ENCODE measurements around the gene TLE6. TPM values are rescaled to one million over a fixed set of nuclear protein-coding genes. Genes with fewer than 3 reads are reported as not detected.

TLE6 gene
- total and polyA plus RNA-seq, 2 of the 8 experiments (the other 6 are each of a cell fraction or from before 2014, with no cell fraction given), result 2.5 to 2.9 TPM

GRCh38 chr19:2988568-2988967 is 11.2 kb downstream of the TLE6 start:
- peaks cover 3 to 21% (median 12%) of the 10 kb centered on the region in 4 experiments for H3K4me1 ChIP-seq (replicated peaks in 1 of 4; ENCODE audit: control insufficient read depth in 3 of 4, insufficient read depth in 4 of 4, low read length in 3 of 4)
- no peaks in the 10 kb centered on the region; a peak in 1 of 7 replicates for H3K27me3 ChIP-seq (replicated peaks in 1 of 4; ENCODE audit: control insufficient read depth in 3 of 4, extremely low read depth in 1 of 4, insufficient read depth in 3 of 4, low read length in 3 of 4)
- no peak overlapping the region for H2BK20ac ChIP-seq (ENCODE audit: low read length)
- no peak overlapping the region for H2AFZ ChIP-seq (ENCODE audit: low read length)
- H2AK5ac ChIP-seq (ENCODE audit: low read depth, low read length), result no peak overlapping the region
- H3K79me2 ChIP-seq (ENCODE audit: control insufficient read depth in 1 of 2, insufficient read depth in 2 of 2, low read length in 2 of 2), result no peaks in the 10 kb centered on the region
- H3K4ac ChIP-seq (replicated peaks; ENCODE audit: insufficient read length, low read depth, low read length), result no peak overlapping the region
- no peak overlapping the region for H3K9ac ChIP-seq (replicated peaks in 1 of 4; ENCODE audit: extremely low read depth in 1 of 4, low read depth in 3 of 4, low read length in 3 of 4)
- no peak overlapping the region for H3K56ac ChIP-seq (replicated peaks; ENCODE audit: insufficient read length, low read depth, low read length)
- no peak overlapping the region for H2BK15ac ChIP-seq (ENCODE audit: low read length)
- no peak overlapping the region for H3K4me2 ChIP-seq (ENCODE audit: insufficient read depth in 1 of 2, low read depth in 2 of 2, low read length in 2 of 2)
- H2BK12ac ChIP-seq (ENCODE audit: low read depth, low read length), result 0 out of 2 replicates have a peak overlapping the region, but pooled peaks have one; percentile 17
- POLR2A ChIA-PET (ENCODE audit: partially characterized antibody), result interaction anchor here (0.6 to 4.3 kb wide), 5 partner anchors 12 to 84 kb away, joined by 3 to 20 read pairs (median 4); partner anchors contain the start of gene TLE6
- H2BK5ac ChIP-seq (ENCODE audit: low read depth, low read length), result no peak overlapping the region
- H3K36me3 ChIP-seq (ENCODE audit: control insufficient read depth in 2 of 4, insufficient read depth in 4 of 4, low read length in 3 of 4), result no peaks in the 10 kb centered on the region
- H4K20me1 ChIP-seq (replicated peaks in 1 of 2; ENCODE audit: control insufficient read depth in 1 of 2, insufficient read depth in 2 of 2, low read length in 2 of 2), result no peaks in the 10 kb centered on the region
- no peak overlapping the region for H4K91ac ChIP-seq (replicated peaks; ENCODE audit: insufficient read length, low read length)
- H3K23ac ChIP-seq (ENCODE audit: insufficient read length), result no peak overlapping the region
- CTCF ChIA-PET (ENCODE audit: partially characterized antibody), result interaction anchor here (0.5 to 1.8 kb wide), 6 partner anchors 11 to 330 kb away, joined by 3 to 4 read pairs (median 3); no protein-coding TSS in a partner anchor
- no peaks in the 10 kb centered on the region for H3K9me3 ChIP-seq (ENCODE audit: insufficient read depth in 2 of 2, low read depth in 1 of 2, low read length in 1 of 2)
- H3K18ac ChIP-seq (ENCODE audit: extremely low read depth, low read length), result no peak overlapping the region
- no peak for FAIRE-seq
- no peaks in the 10 kb centered on the region for H3K79me1 ChIP-seq (ENCODE audit: low read depth, low read length)
- no peak overlapping the region for H3K27ac ChIP-seq (ENCODE audit: low read depth, low read length)
- H3K23me2 ChIP-seq (ENCODE audit: low read depth, low read length), result peaks cover 2% of the 10 kb centered on the region; the same call in 1 of the 2 replicates
- no peak overlapping the region for H4K8ac ChIP-seq (ENCODE audit: extremely low read depth, insufficient read depth, low read length)
- WGBS, 2 experiments (ENCODE audit: extremely low coverage in 1 of 2, insufficient coverage in 1 of 2, insufficient read length in 1 of 2, insufficient replicate concordance in 2 of 2, low coverage in 1 of 2, low lambda C conversion rate in 2 of 2, missing lambda C conversion rate in 1 of 2), result 100% methylated on average over 3 of the region's 3 CpGs; no CpG with 5 or more reads in 1 of the 2 experiments
- H2BK120ac ChIP-seq (replicated peaks; ENCODE audit: low read depth, low read length), result no peak overlapping the region
- H4K5ac ChIP-seq (ENCODE audit: insufficient read length, low read depth, low read length), result no peak overlapping the region
- no peak overlapping the region for H3K14ac ChIP-seq (ENCODE audit: insufficient read length)
- H3K4me3 ChIP-seq (ENCODE audit: extremely low read depth in 1 of 4, insufficient read depth in 2 of 4, low read depth in 3 of 4, low read length in 4 of 4), result no peak overlapping the region
- no peak for DNase-seq (ENCODE audit: low read depth in 1 of 2, low spot score in 2 of 2)
- no peak for TF ChIP-seq ZNF274 (IDR thresholded peaks at IDR 0.05; ENCODE audit: borderline replicate concordance, extremely low read depth, low read length)
- no peak for TF ChIP-seq EGR1 (IDR thresholded peaks at IDR 0.05; ENCODE audit: borderline replicate concordance, low read depth, low read length)
- no peak for TF ChIP-seq CBX5 (IDR thresholded peaks at IDR 0.05; ENCODE audit: low read depth, low read length)
- TF ChIP-seq SIN3A (conservative IDR thresholded peaks at IDR 0.05 in 1 of 2, IDR thresholded peaks at IDR 0.05 in 1 of 2; ENCODE audit: low read depth in 1 of 2, low read length in 2 of 2), result no peak
- no peak for TF ChIP-seq EP300 (IDR thresholded peaks at IDR 0.05; ENCODE audit: borderline replicate concordance in 1 of 2, low read depth in 2 of 2, low read length in 2 of 2)
- TF ChIP-seq, protein P1, sequence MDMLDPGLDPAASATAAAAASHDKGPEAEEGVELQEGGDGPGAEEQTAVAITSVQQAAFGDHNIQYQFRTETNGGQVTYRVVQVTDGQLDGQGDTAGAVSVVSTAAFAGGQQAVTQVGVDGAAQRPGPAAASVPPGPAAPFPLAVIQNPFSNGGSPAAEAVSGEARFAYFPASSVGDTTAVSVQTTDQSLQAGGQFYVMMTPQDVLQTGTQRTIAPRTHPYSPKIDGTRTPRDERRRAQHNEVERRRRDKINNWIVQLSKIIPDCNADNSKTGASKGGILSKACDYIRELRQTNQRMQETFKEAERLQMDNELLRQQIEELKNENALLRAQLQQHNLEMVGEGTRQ (IDR thresholded peaks at IDR 0.05; ENCODE audit: low read length), result no peak
- TF ChIP-seq SP4 (IDR thresholded peaks at IDR 0.05; ENCODE audit: low read length), result no peak
- TF ChIP-seq SRF (IDR thresholded peaks at IDR 0.05; ENCODE audit: low read depth, low read length), result no peak
- no peak for TF ChIP-seq POLR2A (IDR thresholded peaks at IDR 0.05; ENCODE audit: control extremely low read depth in 1 of 2, low read depth in 2 of 2, low read length in 2 of 2)
- TF ChIP-seq NANOG (IDR thresholded peaks at IDR 0.05; ENCODE audit: insufficient read depth, low read depth, low read length, poor library complexity, severe bottlenecking), result no peak
- no peak for TF ChIP-seq BRCA1 (IDR thresholded peaks at IDR 0.05; ENCODE audit: low read depth, low read length)
- no peak for TF ChIP-seq SIRT6 (IDR thresholded peaks at IDR 0.05; ENCODE audit: low read length)
- no peak for TF ChIP-seq CTBP2 (IDR thresholded peaks at IDR 0.05; ENCODE audit: borderline replicate concordance, insufficient read depth, insufficient read length, low read length)
